Endothelial cell of umbilical vein (primary cell): ENCODE data around the gene HOPX. TPM values are rescaled to one million over a fixed set of nuclear protein-coding genes. Genes with fewer than 3 reads are reported as not detected.

Source experiments
- BruUV-seq: library from RNA; stranded (reverse); fragments of 400-500 nt; replicated peaks from 2 replicates; lab custom pipeline; 2021; lab: Mats Ljungman, UMichigan
- CTCF ChIA-PET: fragments of 300-600, 350-600 bp; sonication (Branson Sonifier 250); formaldehyde crosslinking; loops from one replicate; lab custom pipeline; 2021; ENCODE audit warnings: antibody characterized with exemption, inconsistent platforms; lab: Charles Lee
- POLR2A ChIA-PET: fragments of 300-600, 350-600 bp; sonication (Branson Sonifier 250); formaldehyde crosslinking; loops from one replicate; lab custom pipeline; 2021; ENCODE audit warnings: antibody characterized with exemption, inconsistent platforms; lab: Charles Lee
- DNase-seq: peaks from one replicate; pipeline ENCODE4 v3.0.0-alpha.2; 2011; ENCODE audit warnings: low read depth, low spot score
- FAIRE-seq: peaks from 2 replicates; lab custom pipeline; 2011; peaks lifted over from hg19 to GRCh38; lab: Jason Lieb, UNC
- H2AFZ ChIP-seq: 2 replicates; pipeline ENCODE4 v1.6.0; 2012; ENCODE audit warnings: low read depth, low read length, control low read depth, inconsistent platforms
- H3K27ac ChIP-seq: 2 replicates; pipeline ENCODE4 v1.5.1; 2011; ENCODE audit warnings: low read depth, mild to moderate bottlenecking, control low read depth, low read length, moderate library complexity; ENCODE audit not compliant: insufficient read depth
- H3K27me3 ChIP-seq, 2 experiments: 2 replicates each; pipeline versions ENCODE4 v1.6.0 to v1.6.1; 2011; ENCODE audit warnings: low read length in 2 of 2, mixed read lengths in 1 of 2; ENCODE audit not compliant: control insufficient read depth in 2 of 2, insufficient read depth in 2 of 2
- H3K36me3 ChIP-seq, 2 experiments: 2 replicates in 1 of 2; 3 replicates in 1 of 2; pipeline ENCODE4 v1.5.1; 2011; ENCODE audit warnings: low read length in 2 of 2, mild to moderate bottlenecking in 1 of 2, moderate library complexity in 1 of 2; ENCODE audit not compliant: control insufficient read depth in 2 of 2, insufficient read depth in 2 of 2; ENCODE audit errors: extremely low read depth in 1 of 2
- H3K4me1 ChIP-seq: 3 replicates; pipeline ENCODE4 v1.5.1; 2011; ENCODE audit warnings: mild to moderate bottlenecking, low read length; ENCODE audit not compliant: control insufficient read depth, insufficient read depth; ENCODE audit errors: extremely low read depth
- H3K4me2 ChIP-seq: 2 replicates; pipeline ENCODE4 v1.6.1; 2011; ENCODE audit warnings: low read length, control low read depth, mixed read lengths; ENCODE audit not compliant: insufficient read depth
- H3K4me3 ChIP-seq, 3 experiments: fragments of 200-600 bp in 1 of 3; sonication (generic), shearing (Covaris generic) in 1 of 3; replicated peaks in 1 of 3; 2 replicates each; pipeline ENCODE4 v1.5.1; 2011 to 2016; ENCODE audit warnings: control low read depth in 3 of 3, low read length in 3 of 3, mild to moderate bottlenecking in 2 of 3, inconsistent platforms in 1 of 3, low read depth in 1 of 3, moderate library complexity in 1 of 3; ENCODE audit not compliant: insufficient read depth in 1 of 3
- H3K79me2 ChIP-seq: 2 replicates; pipeline ENCODE4 v1.6.0; 2012; ENCODE audit warnings: low read length, inconsistent platforms; ENCODE audit not compliant: control insufficient read depth, insufficient read depth
- H3K9ac ChIP-seq: replicated peaks from 2 replicates; pipeline ENCODE3; 2011; ENCODE audit warnings: low read length, control low read depth; ENCODE audit not compliant: insufficient read depth; ENCODE audit errors: extremely low read depth
- H3K9me1 ChIP-seq: replicated peaks from 3 replicates; pipeline ENCODE4 v1.6.0; 2011; ENCODE audit warnings: mild to moderate bottlenecking, low read length; ENCODE audit not compliant: control insufficient read depth, insufficient read depth; ENCODE audit errors: extremely low read depth
- H3K9me3 ChIP-seq: replicated peaks from 2 replicates; pipeline ENCODE4 v1.5.1; 2012; ENCODE audit warnings: low read length, inconsistent platforms; ENCODE audit not compliant: control insufficient read depth, insufficient read depth
- H4K20me1 ChIP-seq: replicated peaks from 2 replicates; pipeline ENCODE3; 2011; ENCODE audit warnings: mild to moderate bottlenecking, low read length; ENCODE audit not compliant: control insufficient read depth, insufficient read depth; ENCODE audit errors: extremely low read depth
- EZH2 ChIP-seq: IDR thresholded peaks from 2 replicates; pipeline ENCODE4 v1.6.1; 2012; ENCODE audit warnings: borderline replicate concordance, low read depth, mild to moderate bottlenecking, moderate library complexity, low read length, inconsistent platforms; ENCODE audit not compliant: severe bottlenecking
- FOS ChIP-seq: IDR thresholded peaks from 2 replicates; pipeline ENCODE4 v1.6.1; 2011; ENCODE audit warnings: mild to moderate bottlenecking, low read length, moderate library complexity, borderline replicate concordance; ENCODE audit not compliant: insufficient read depth
- GATA2 ChIP-seq: IDR thresholded peaks from 2 replicates; pipeline ENCODE4 v1.7.0; 2011; ENCODE audit warnings: low read depth, mild to moderate bottlenecking, moderate library complexity, mixed read lengths, low read length; ENCODE audit not compliant: insufficient read length, insufficient read depth
- JUN ChIP-seq: IDR thresholded peaks from 2 replicates; pipeline ENCODE4 v1.6.1; 2011; ENCODE audit warnings: borderline replicate concordance, low read depth; ENCODE audit not compliant: insufficient read length, insufficient read depth
- dilution Hi-C: fragments of 300-500 bp; cut with MboI; formaldehyde crosslinking; loops from one replicate; pipeline ENCODE4 v1.15.0; 2019; ENCODE audit warnings: low sequenced_read_pairs; ENCODE audit not compliant: extremely low pct_ligation_motif_present
- intact Hi-C: fragments of 100-400 bp; cut with micrococcal nuclease; formaldehyde crosslinking; loops from one replicate; pipeline ENCODE4 v1.10.0; 2022
- polyA plus RNA-seq, 4 experiments: library from polyadenylated mRNA; depleted of rRNA in 3 of 4; stranded (reverse) in 3 of 4; unstranded in 1 of 4; fragments of >200 nt; gene quantifications; 2 replicates each; pipeline versions ENCODE4 v1.2.1 to v1.2.3, GENCODE V29; 2011 to 2012; ENCODE audit warnings: missing spikeins in 1 of 4
- total RNA-seq: library from RNA; stranded (reverse); gene quantifications from 2 replicates; pipeline ENCODE4 v1.2.3, GENCODE V29; 2021
- TF ChIP-seq, protein P1 (sequence below), 2 donors: IDR thresholded peaks; 1 replicate in 1 of 2; 2 replicates in 1 of 2; pipeline ENCODE4 v1.5.1; 2011; ENCODE audit warnings: low read length in 2 of 2, mild to moderate bottlenecking in 2 of 2, moderate library complexity in 2 of 2, control low read depth in 1 of 2, inconsistent platforms in 1 of 2, low read depth in 1 of 2; ENCODE audit not compliant: insufficient read depth in 1 of 2; ENCODE audit errors: extremely low read depth in 1 of 2

The HOPX gene
- total and polyA plus RNA-seq, 2 donors (not counting 3 experiments of a cell fraction or from before 2014, with no cell fraction given) = 3.8 to 5.8 TPM

DNA sequence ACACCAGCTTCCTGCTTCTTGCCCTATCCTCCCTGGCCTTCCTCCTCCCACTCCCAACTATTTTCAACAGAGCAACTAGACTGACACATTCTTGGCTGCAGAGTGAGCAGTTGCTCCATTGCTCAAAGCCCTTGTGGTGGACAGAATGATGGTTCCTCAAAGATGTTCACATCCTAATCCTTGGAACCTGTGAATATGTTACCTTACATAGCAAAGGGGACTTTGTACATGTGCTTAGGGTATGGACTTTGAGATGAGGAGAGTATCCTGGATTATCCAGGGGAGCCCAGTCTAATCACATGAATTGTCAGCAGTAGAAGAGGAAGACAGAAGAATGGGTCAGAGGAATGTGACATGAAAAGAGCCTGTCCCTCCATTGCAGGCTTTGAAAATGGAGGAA is 24.9 kb upstream of the HOPX start:
- H3K79me2 ChIP-seq = no peaks in the 10 kb centered on the region
- H3K4me3 ChIP-seq = no peak overlapping the region
- TF ChIP-seq, protein P1, sequence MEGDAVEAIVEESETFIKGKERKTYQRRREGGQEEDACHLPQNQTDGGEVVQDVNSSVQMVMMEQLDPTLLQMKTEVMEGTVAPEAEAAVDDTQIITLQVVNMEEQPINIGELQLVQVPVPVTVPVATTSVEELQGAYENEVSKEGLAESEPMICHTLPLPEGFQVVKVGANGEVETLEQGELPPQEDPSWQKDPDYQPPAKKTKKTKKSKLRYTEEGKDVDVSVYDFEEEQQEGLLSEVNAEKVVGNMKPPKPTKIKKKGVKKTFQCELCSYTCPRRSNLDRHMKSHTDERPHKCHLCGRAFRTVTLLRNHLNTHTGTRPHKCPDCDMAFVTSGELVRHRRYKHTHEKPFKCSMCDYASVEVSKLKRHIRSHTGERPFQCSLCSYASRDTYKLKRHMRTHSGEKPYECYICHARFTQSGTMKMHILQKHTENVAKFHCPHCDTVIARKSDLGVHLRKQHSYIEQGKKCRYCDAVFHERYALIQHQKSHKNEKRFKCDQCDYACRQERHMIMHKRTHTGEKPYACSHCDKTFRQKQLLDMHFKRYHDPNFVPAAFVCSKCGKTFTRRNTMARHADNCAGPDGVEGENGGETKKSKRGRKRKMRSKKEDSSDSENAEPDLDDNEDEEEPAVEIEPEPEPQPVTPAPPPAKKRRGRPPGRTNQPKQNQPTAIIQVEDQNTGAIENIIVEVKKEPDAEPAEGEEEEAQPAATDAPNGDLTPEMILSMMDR (IDR thresholded peaks at IDR 0.05; ENCODE audit: extremely low read depth in 1 of 2, insufficient read depth in 1 of 2, low read depth in 1 of 2, low read length in 2 of 2) = no peak
- intact Hi-C loops = no loop called here
- H4K20me1 ChIP-seq = no peaks in the 10 kb centered on the region
- no peaks in the 10 kb centered on the region for H3K4me1 ChIP-seq
- no peak overlapping the region for H3K27ac ChIP-seq
- ChIA-PET POLR2A (no interaction called here), CTCF (interaction anchor here (1.4 kb wide), 1 partner anchor 65 kb away, joined by 3 read pairs; no protein-coding TSS in a partner anchor)
- no TSS peak for BruUV-seq
- no peak overlapping the region for H3K9ac ChIP-seq
- H3K36me3 ChIP-seq = no peaks in the 10 kb centered on the region
- H3K27me3 ChIP-seq = no peaks in the 10 kb centered on the region
- H2AFZ ChIP-seq = no peak overlapping the region
- no peaks in the 10 kb centered on the region for H3K9me1 ChIP-seq
- H3K4me2 ChIP-seq = no peak overlapping the region
- no peaks in the 10 kb centered on the region for H3K9me3 ChIP-seq
- no peak for FAIRE-seq
- dilution Hi-C loops = no loop called here
- DNase-seq = no peak

DNA sequence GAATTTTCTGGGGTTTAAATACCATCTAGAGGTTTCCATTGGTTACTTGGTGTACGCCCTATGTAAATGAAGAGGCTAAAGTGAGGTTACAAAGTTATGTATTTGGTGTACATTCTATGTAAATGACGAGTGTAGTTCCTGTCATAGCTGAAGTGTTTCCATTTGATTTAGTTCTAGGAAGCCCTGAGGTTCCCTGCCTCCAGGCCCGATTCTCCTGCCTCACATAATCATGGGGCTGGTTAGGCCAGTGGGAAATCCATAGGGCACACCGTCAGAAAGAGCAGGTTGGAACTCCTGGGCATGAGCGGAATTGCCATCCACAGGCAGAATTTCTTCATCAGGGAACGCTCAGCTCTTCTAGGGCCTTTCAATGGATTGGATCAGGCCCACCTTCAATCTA is 24.2 kb upstream of the HOPX start:
- no TSS peak for BruUV-seq
- Histone ChIP-seq H3K4me3 (no peak overlapping the region), H2AFZ (no peak overlapping the region), H3K4me1 (no peaks in the 10 kb centered on the region), H3K27me3 (no peaks in the 10 kb centered on the region), H3K9me3 (no peaks in the 10 kb centered on the region), H4K20me1 (no peaks in the 10 kb centered on the region), H3K36me3 (no peaks in the 10 kb centered on the region), H3K4me2 (no peak overlapping the region), H3K79me2 (no peaks in the 10 kb centered on the region), H3K9ac (no peak overlapping the region), H3K27ac (no peak overlapping the region), H3K9me1 (no peaks in the 10 kb centered on the region)
- DNase-seq = no peak
- intact Hi-C loops = no loop called here
- no peak for FAIRE-seq
- ChIA-PET CTCF (interaction anchor here (1.4 kb wide), 1 partner anchor 64 kb away, joined by 3 read pairs; no protein-coding TSS in a partner anchor), POLR2A (no interaction called here)
- dilution Hi-C loops = no loop called here
- TF ChIP-seq EZH2 (no peak), GATA2 (no peak), FOS (no peak), JUN (no peak)
- TF ChIP-seq, protein P1 (IDR thresholded peaks at IDR 0.05; ENCODE audit: extremely low read depth in 1 of 2, insufficient read depth in 1 of 2, low read depth in 1 of 2, low read length in 2 of 2) = no peak
